ENCODE data around the gene PIH1D1. TPM values are rescaled to one million over a fixed set of nuclear protein-coding genes. Genes with fewer than 3 reads are reported as not detected.
A peak's percentile ranks its signal among the peaks of the same experiment; 100 is the strongest.

Gene PIH1D1
- total and polyA plus RNA-seq, 2 of the 13 experiments (the other 11 are each of a cell fraction or from before 2014, with no cell fraction given) = 110 to 137 TPM

- TF ChIP-seq HDAC6 (IDR thresholded peaks at IDR 0.05; ENCODE audit: low read depth, low read length) (no peak), FOXC1 (CRISPR knock-in tag; IDR thresholded peaks at IDR 0.05; ENCODE audit: borderline replicate concordance) (peak; percentile 33; the same call in 1 of the 2 replicates), WIZ (CRISPR knock-in tag; IDR thresholded peaks at IDR 0.05) (0 out of 2 replicates have a peak, but pooled peaks have one; percentile 37), MTA1 (CRISPR knock-in tag; IDR thresholded peaks at IDR 0.05; ENCODE audit: borderline replicate concordance) (no peak), ZFYVE20 (CRISPR knock-in tag; IDR thresholded peaks at IDR 0.05; ENCODE audit: borderline replicate concordance, low read depth) (0 out of 2 replicates have a peak, but pooled peaks have one; percentile 44), MXD3 (CRISPR knock-in tag; IDR thresholded peaks at IDR 0.05) (0 out of 2 replicates have a peak, but pooled peaks have one; percentile 12), NRL (CRISPR knock-in tag; IDR thresholded peaks at IDR 0.05; ENCODE audit: borderline replicate concordance) (peak; percentile 61), ZNF263 (CRISPR knock-in tag; IDR thresholded peaks at IDR 0.05) (peak; percentile 67), ADNP (CRISPR knock-in tag; IDR thresholded peaks at IDR 0.05) (no peak; the same call in 1 of the 2 replicates), ARID4A (CRISPR knock-in tag; IDR thresholded peaks at IDR 0.05; ENCODE audit: borderline replicate concordance) (peak; percentile 77; the same call in 1 of the 2 replicates), ZNF20 (CRISPR knock-in tag; IDR thresholded peaks at IDR 0.05) (peak; percentile 84; the same call in 1 of the 2 replicates), IRF2 (CRISPR knock-in tag; IDR thresholded peaks at IDR 0.05) (peak; percentile 58; the same call in 1 of the 2 replicates), SOX13 (IDR thresholded peaks at IDR 0.05) (no peak), SOX13 (CRISPR knock-in tag; conservative IDR thresholded peaks at IDR 0.05 in 1 of 2, IDR thresholded peaks at IDR 0.05 in 1 of 2) (no peak; a peak in 1 of 4 replicates), ZNF776 (CRISPR knock-in tag; IDR thresholded peaks at IDR 0.05) (peak; percentile 66; the same call in 1 of the 2 replicates), ZNF430 (CRISPR knock-in tag; IDR thresholded peaks at IDR 0.05) (no peak), ZNF678 (CRISPR knock-in tag; IDR thresholded peaks at IDR 0.05) (no peak), NFKBIZ (CRISPR knock-in tag; IDR thresholded peaks at IDR 0.05) (peak; percentile 22; the same call in 1 of the 2 replicates), SNAI1 (CRISPR knock-in tag; IDR thresholded peaks at IDR 0.05; ENCODE audit: borderline replicate concordance) (peak; percentile 67; the same call in 1 of the 2 replicates), CHD2 (IDR thresholded peaks at IDR 0.05; ENCODE audit: low read depth, low read length) (peak; percentile 87), ZNF616 (CRISPR knock-in tag; IDR thresholded peaks at IDR 0.05; ENCODE audit: low read depth) (0 out of 2 replicates have a peak, but pooled peaks have one; percentile 30), CREB1 (IDR thresholded peaks at IDR 0.05) (peak; percentile 66), CREB1 (CRISPR knock-in tag; IDR thresholded peaks at IDR 0.05) (peak; percentile 43), RARA (CRISPR knock-in tag; IDR thresholded peaks at IDR 0.05) (no peak), XBP1 (CRISPR knock-in tag; IDR thresholded peaks at IDR 0.05) (no peak), MAFF (IDR thresholded peaks at IDR 0.05; ENCODE audit: low read depth, low read length) (no peak)
These were observed 1.6 kb upstream of the PIH1D1 start, which contains the start of gene ALDH16A1 (continued) for GRCh38 chr19:49453013-49453756.
